HepG2 (cell line): Measurements from ENCODE around the gene MOGAT3. TPM values are rescaled to one million over a fixed set of nuclear protein-coding genes. Genes with fewer than 3 reads are reported as not detected.

Source experiments
- ARID2 ChIP-seq: sonication (generic); formaldehyde crosslinking; IDR thresholded peaks from 2 replicates; pipeline ENCODE4 v1.8.1; 2022; ENCODE audit warnings: mild to moderate bottlenecking, missing genetic modification reagents, borderline replicate concordance
- CAMTA2 ChIP-seq: sonication (generic); formaldehyde crosslinking; IDR thresholded peaks from 2 replicates; pipeline ENCODE4 v1.4.0; 2020; ENCODE audit warnings: mild to moderate bottlenecking, missing genetic modification reagents, borderline replicate concordance
- EED ChIP-seq: sonication (generic); formaldehyde crosslinking; IDR thresholded peaks from 2 replicates; pipeline ENCODE4 v1.5.0; 2020; ENCODE audit warnings: mild to moderate bottlenecking, missing genetic modification reagents
- FIP1L1 ChIP-seq: fragments of 200-400 bp; formaldehyde crosslinking; IDR thresholded peaks from 2 replicates; pipeline ENCODE4 v1.6.1; 2018; ENCODE audit warnings: low read depth, mild to moderate bottlenecking, low read length, moderate library complexity, borderline replicate concordance; ENCODE audit not compliant: insufficient read depth
- HDAC1 ChIP-seq: sonication (generic); formaldehyde crosslinking; IDR thresholded peaks from 2 replicates; pipeline ENCODE4 v1.5.1; 2020; ENCODE audit warnings: mild to moderate bottlenecking, missing genetic modification reagents
- HDAC6 ChIP-seq: fragments of 200-600 bp; sonication (generic); IDR thresholded peaks from 2 replicates; pipeline ENCODE4 v1.7.0; 2017; ENCODE audit warnings: mild to moderate bottlenecking, antibody characterized with exemption, low read length, low read depth
- HNRNPL ChIP-seq: fragments of 200-400 bp; formaldehyde crosslinking; IDR thresholded peaks from 2 replicates; pipeline ENCODE4 v1.6.1; 2017; ENCODE audit warnings: mild to moderate bottlenecking, low read depth, low read length
- KLF12 ChIP-seq: sonication (generic); formaldehyde crosslinking; IDR thresholded peaks from 2 replicates; pipeline ENCODE4 v1.4.0; 2020; ENCODE audit warnings: missing genetic modification reagents, borderline replicate concordance
- REL ChIP-seq: sonication (generic); formaldehyde crosslinking; conservative IDR thresholded peaks from 2 replicates; pipeline ENCODE4 v1.8.0; 2022; ENCODE audit warnings: mild to moderate bottlenecking, missing genetic modification reagents, moderate library complexity
- U2AF2 ChIP-seq: fragments of 200-400 bp; formaldehyde crosslinking; IDR thresholded peaks from 2 replicates; pipeline ENCODE4 v1.6.1; 2017; ENCODE audit warnings: low read depth, mild to moderate bottlenecking, low read length
- ZNF12 ChIP-seq: sonication (generic); formaldehyde crosslinking; IDR thresholded peaks from 2 replicates; pipeline ENCODE4 v1.5.0; 2020; ENCODE audit warnings: missing genetic modification reagents
- ZNF124 ChIP-seq: sonication (generic); formaldehyde crosslinking; IDR thresholded peaks from 2 replicates; pipeline ENCODE4 v1.4.0; 2020; ENCODE audit warnings: missing genetic modification reagents
- ZNF260 ChIP-seq: sonication (generic); formaldehyde crosslinking; IDR thresholded peaks from 2 replicates; pipeline ENCODE4 v1.4.0; 2020; ENCODE audit warnings: missing genetic modification reagents, low read depth, mild to moderate bottlenecking, borderline replicate concordance
- ZNF335 ChIP-seq: sonication (generic); formaldehyde crosslinking; IDR thresholded peaks from 2 replicates; pipeline ENCODE4 v1.4.0; 2020; ENCODE audit warnings: missing genetic modification reagents
- ZNF33B ChIP-seq: sonication (generic); formaldehyde crosslinking; IDR thresholded peaks from 2 replicates; pipeline ENCODE4 v1.5.1; 2020; ENCODE audit warnings: mild to moderate bottlenecking, missing genetic modification reagents
- ZNF407 ChIP-seq: sonication (generic); formaldehyde crosslinking; IDR thresholded peaks from one replicate; pipeline ENCODE4 v1.5.1; 2020; ENCODE audit warnings: mild to moderate bottlenecking, missing genetic modification reagents; ENCODE audit errors: not compliant biosample characterization
- ZNF614 ChIP-seq: IDR thresholded peaks from 2 replicates; pipeline ENCODE4 v1.6.1; 2018; ENCODE audit warnings: missing biosample characterization, missing genetic modification reagents, inconsistent platforms, borderline replicate concordance
- ZNF703 ChIP-seq: sonication (generic); formaldehyde crosslinking; IDR thresholded peaks from 2 replicates; pipeline ENCODE4 v1.5.1; 2020; ENCODE audit warnings: missing genetic modification reagents, mild to moderate bottlenecking, moderate library complexity, borderline replicate concordance
- polyA plus RNA-seq, 8 experiments: library from polyadenylated mRNA; depleted of rRNA in 3 of 8; stranded (reverse) in 7 of 8; unstranded in 1 of 8; fragments of >200 nt; fragmentation: Illumina TruSeq in 4 of 8; extraction: Trizol in 4 of 8; gene quantifications; 2 replicates each; pipeline versions ENCODE4 v1.2.1 to v1.2.3, GENCODE V29; 2011 to 2016; ENCODE audit warnings: low read depth in 4 of 8, missing spikeins in 1 of 8, mixed read lengths in 1 of 8; ENCODE audit not compliant: insufficient read depth in 1 of 8
- total RNA-seq, 5 experiments: library from RNA; depleted of rRNA; stranded (reverse); fragments of >200 nt; fragmentation: Illumina TruSeq; extraction: Trizol; gene quantifications; 2 replicates each; pipeline ENCODE4 v1.2.3, GENCODE V29; 2016; ENCODE audit warnings: low read depth in 1 of 5
- TF ChIP-seq, protein P1 (sequence below): sonication (generic); formaldehyde crosslinking; IDR thresholded peaks from 2 replicates; pipeline ENCODE4 v1.5.0; 2020; ENCODE audit warnings: missing genetic modification reagents

Gene MOGAT3
- total and polyA plus RNA-seq, 2 of the 13 experiments (the other 11 are each of a cell fraction or from before 2014, with no cell fraction given), result 22.5 to 30.5 TPM

DNA sequence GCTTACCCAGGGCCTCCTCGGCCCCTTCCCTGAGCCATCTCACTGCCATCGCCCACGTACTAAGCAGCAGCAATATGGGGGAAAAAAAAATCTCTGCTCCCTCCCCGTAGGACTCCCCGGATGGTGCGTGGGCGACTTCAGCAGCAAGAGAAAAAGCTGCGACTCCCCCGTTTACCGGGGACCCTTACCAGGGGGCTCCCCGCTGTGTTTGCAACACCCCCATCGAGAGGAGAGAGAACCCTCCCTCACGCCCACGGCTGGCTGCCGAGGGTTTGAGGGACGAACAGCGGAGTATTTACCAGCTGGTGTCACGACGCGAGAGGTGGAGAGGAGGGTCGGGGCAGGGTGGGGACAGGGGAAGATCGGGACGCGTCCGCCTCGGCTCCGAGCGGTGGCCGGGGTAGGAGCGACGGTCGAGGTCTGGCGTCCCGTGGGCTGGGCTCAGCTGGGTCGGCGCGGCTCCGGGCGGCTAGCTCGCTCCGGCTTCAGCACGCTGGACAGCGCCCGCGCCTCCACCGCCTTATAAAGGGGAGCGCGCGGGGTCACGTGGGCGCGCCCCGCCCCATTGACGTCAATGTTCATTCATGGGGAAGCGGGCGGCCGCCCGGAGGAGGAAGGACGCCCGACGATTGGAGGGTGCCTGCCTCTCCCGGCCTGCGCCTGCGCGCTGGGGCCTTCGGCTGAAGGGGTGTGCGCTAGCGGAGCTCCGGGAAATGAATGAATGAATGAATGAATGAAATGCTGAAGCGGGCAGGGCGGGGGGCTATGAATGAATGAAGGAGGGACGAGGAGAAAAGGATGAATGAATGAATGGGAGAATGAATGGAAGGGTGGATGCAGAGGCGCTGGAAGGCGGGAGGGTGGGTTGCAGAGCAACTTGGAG is 35.5 kb downstream of the MOGAT3 start, which contains the start of gene VGF (continued):
- TF ChIP-seq HDAC1 (CRISPR knock-in tag), result peak; percentile 94
- TF ChIP-seq HDAC6, result no peak
- TF ChIP-seq ZNF703 (CRISPR knock-in tag), result no peak
- peak; percentile 95 for TF ChIP-seq ZNF335 (CRISPR knock-in tag)
- peak; percentile 96 for TF ChIP-seq ARID2 (CRISPR knock-in tag)
- TF ChIP-seq ZNF33B, result peak; percentile 97
- TF ChIP-seq CAMTA2 (CRISPR knock-in tag), result peak; percentile 99
- peak; percentile 99 for TF ChIP-seq ZNF124 (CRISPR knock-in tag)
- TF ChIP-seq REL (CRISPR knock-in tag), result peak; percentile 98; the same call in 1 of the 2 replicates
- peak; percentile 97; the same call in 1 of the 2 replicates for TF ChIP-seq EED (CRISPR knock-in tag)
- TF ChIP-seq FIP1L1, result no peak
- TF ChIP-seq ZNF12, result peak; percentile 91
- TF ChIP-seq, protein P1, sequence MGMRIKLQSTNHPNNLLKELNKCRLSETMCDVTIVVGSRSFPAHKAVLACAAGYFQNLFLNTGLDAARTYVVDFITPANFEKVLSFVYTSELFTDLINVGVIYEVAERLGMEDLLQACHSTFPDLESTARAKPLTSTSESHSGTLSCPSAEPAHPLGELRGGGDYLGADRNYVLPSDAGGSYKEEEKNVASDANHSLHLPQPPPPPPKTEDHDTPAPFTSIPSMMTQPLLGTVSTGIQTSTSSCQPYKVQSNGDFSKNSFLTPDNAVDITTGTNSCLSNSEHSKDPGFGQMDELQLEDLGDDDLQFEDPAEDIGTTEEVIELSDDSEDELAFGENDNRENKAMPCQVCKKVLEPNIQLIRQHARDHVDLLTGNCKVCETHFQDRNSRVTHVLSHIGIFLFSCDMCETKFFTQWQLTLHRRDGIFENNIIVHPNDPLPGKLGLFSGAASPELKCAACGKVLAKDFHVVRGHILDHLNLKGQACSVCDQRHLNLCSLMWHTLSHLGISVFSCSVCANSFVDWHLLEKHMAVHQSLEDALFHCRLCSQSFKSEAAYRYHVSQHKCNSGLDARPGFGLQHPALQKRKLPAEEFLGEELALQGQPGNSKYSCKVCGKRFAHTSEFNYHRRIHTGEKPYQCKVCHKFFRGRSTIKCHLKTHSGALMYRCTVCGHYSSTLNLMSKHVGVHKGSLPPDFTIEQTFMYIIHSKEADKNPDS (CRISPR knock-in tag), result peak; percentile 79; the same call in 1 of the 2 replicates
- TF ChIP-seq KLF12 (CRISPR knock-in tag), result peak; percentile 97
- TF ChIP-seq ZNF407 (CRISPR knock-in tag), result peak; percentile 95
- no peak for TF ChIP-seq ZNF260
- TF ChIP-seq U2AF2, result no peak
- TF ChIP-seq ZNF614 (CRISPR knock-in tag), result peak; percentile 95; the same call in 1 of the 2 replicates
- no peak for TF ChIP-seq HNRNPL
